Endodermal cell (in vitro differentiated cells): ENCODE measurements around the gene SLC30A2. TPM values are rescaled to one million over a fixed set of nuclear protein-coding genes. Genes with fewer than 3 reads are reported as not detected.

Experiments
- DNase-seq: peaks from one replicate; pipeline ENCODE4 v3.0.0-alpha.2; 2017
- H3K27ac ChIP-seq: 2 replicates; pipeline ENCODE4 v1.5.1; 2013; ENCODE audit warnings: mild to moderate bottlenecking, low read depth, low read length, moderate library complexity
- H3K27me3 ChIP-seq: 2 replicates; pipeline ENCODE4 v1.6.1; 2013; ENCODE audit warnings: mild to moderate bottlenecking, low read length, moderate library complexity; ENCODE audit not compliant: insufficient read depth, control insufficient read depth, poor library complexity, severe bottlenecking
- H3K36me3 ChIP-seq: 2 replicates; pipeline ENCODE4 v1.7.0; 2013; ENCODE audit warnings: mild to moderate bottlenecking, low read length, moderate library complexity; ENCODE audit not compliant: control insufficient read depth, insufficient read depth
- H3K4me1 ChIP-seq: one replicate; pipeline ENCODE4 v1.7.0; 2013; ENCODE audit warnings: low read length; ENCODE audit not compliant: control insufficient read depth, insufficient read depth
- H3K4me3 ChIP-seq: 2 replicates; pipeline ENCODE4 v1.5.1; 2013; ENCODE audit warnings: mild to moderate bottlenecking, low read length, moderate library complexity
- H3K9ac ChIP-seq: 2 replicates; pipeline ENCODE4 v1.6.1; 2013; ENCODE audit warnings: mild to moderate bottlenecking, low read length, moderate library complexity; ENCODE audit not compliant: poor library complexity, severe bottlenecking; ENCODE audit errors: extremely low read depth
- H3K9me3 ChIP-seq: 2 replicates; pipeline ENCODE4 v1.6.1; 2013; ENCODE audit warnings: mild to moderate bottlenecking, low read length, moderate library complexity; ENCODE audit not compliant: control insufficient read depth
- H3K27ac Mint-ChIP-seq: 2 replicates; pipeline ENCODE4 v1.8.0; 2020; ENCODE audit warnings: mixed read lengths
- H3K27me3 Mint-ChIP-seq: 2 replicates; pipeline ENCODE4 v1.8.0; 2021; ENCODE audit warnings: mild to moderate bottlenecking, mixed read lengths; ENCODE audit not compliant: insufficient read depth
- H3K36me3 Mint-ChIP-seq: 2 replicates; pipeline ENCODE4 v1.8.0; 2020; ENCODE audit warnings: low read depth, mixed read lengths
- H3K4me1 Mint-ChIP-seq: 2 replicates; pipeline ENCODE4 v1.8.0; 2020; ENCODE audit warnings: mixed read lengths
- H3K4me3 Mint-ChIP-seq: 2 replicates; pipeline ENCODE4 v1.8.0; 2020; ENCODE audit warnings: mild to moderate bottlenecking, moderate library complexity, mixed read lengths
- H3K9me3 Mint-ChIP-seq: 2 replicates; pipeline ENCODE4 v1.8.0; 2020; ENCODE audit warnings: mild to moderate bottlenecking, mixed read lengths
- WGBS, 2 experiments: methylation state at CpG; one replicate each; pipeline versions ENCODE4 v1.1.5 to v1.1.7; 2013; ENCODE audit warnings: missing lambda C conversion rate in 2 of 2, mixed read lengths in 1 of 2; ENCODE audit not compliant: insufficient coverage in 1 of 2, insufficient read length in 1 of 2; 5-methylcytosine and 5-hydroxymethylcytosine counted together
- total RNA-seq, 2 donors: library from RNA; stranded (reverse); fragmentation: NEBNext Ultra II Directional in 1 of 2; extraction: Animal tissue kit (Norgen Biotek cat#: 25700) in 1 of 2; gene quantifications; 2 replicates in 1 of 2; 3 replicates in 1 of 2; pipeline ENCODE4 v1.2.1, GENCODE V29; 2021
- TF ChIP-seq, protein P1 (sequence below): fragments of 200-600 bp; sonication (generic); conservative IDR thresholded peaks from 2 replicates; pipeline ENCODE4 v1.5.0; 2021; ENCODE audit warnings: antibody characterized with exemption, mild to moderate bottlenecking

The SLC30A2 gene
- total RNA-seq, 2 donors from 2014 or later = not detected

DNA sequence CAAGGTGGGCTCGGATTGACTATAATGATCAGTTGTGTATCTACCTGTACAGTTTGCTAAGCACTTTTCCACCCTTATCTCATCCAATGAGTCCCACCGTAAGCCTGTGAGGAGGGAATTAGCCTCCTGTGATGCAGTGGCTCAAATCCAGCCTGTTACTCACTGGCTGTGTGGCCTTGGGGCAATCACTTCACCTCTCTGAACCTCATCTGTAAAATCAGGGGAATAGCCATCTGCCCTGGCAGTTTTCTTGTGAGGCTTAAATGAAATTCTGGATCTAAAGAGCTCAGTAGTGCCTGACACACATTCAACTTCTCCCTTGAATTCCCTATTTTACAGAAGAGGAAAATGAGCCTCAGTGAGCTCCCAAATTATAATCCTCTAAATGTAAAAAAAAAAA, 31.7 kb downstream of the SLC30A2 start:
- Mint-ChIP-seq H3K36me3 (no peaks in the 10 kb centered on the region), H3K9me3 (no peaks in the 10 kb centered on the region), H3K4me3 (no peak overlapping the region), H3K27ac (no peak overlapping the region), H3K4me1 (peaks cover 12% of the 10 kb centered on the region), H3K27me3 (no peaks in the 10 kb centered on the region)
- H3K4me1 ChIP-seq = no peaks in the 10 kb centered on the region
- no peaks in the 10 kb centered on the region for H3K36me3 ChIP-seq
- 94 to 100% methylated on average over 1 to 2 of the region's 2 CpGs for WGBS, 2 experiments
- no peak overlapping the region for H3K4me3 ChIP-seq
- TF ChIP-seq, protein P1, sequence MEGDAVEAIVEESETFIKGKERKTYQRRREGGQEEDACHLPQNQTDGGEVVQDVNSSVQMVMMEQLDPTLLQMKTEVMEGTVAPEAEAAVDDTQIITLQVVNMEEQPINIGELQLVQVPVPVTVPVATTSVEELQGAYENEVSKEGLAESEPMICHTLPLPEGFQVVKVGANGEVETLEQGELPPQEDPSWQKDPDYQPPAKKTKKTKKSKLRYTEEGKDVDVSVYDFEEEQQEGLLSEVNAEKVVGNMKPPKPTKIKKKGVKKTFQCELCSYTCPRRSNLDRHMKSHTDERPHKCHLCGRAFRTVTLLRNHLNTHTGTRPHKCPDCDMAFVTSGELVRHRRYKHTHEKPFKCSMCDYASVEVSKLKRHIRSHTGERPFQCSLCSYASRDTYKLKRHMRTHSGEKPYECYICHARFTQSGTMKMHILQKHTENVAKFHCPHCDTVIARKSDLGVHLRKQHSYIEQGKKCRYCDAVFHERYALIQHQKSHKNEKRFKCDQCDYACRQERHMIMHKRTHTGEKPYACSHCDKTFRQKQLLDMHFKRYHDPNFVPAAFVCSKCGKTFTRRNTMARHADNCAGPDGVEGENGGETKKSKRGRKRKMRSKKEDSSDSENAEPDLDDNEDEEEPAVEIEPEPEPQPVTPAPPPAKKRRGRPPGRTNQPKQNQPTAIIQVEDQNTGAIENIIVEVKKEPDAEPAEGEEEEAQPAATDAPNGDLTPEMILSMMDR = no peak
- no peak overlapping the region for H3K27ac ChIP-seq
- no peak for DNase-seq
- H3K9me3 ChIP-seq = no peaks in the 10 kb centered on the region
- no peak overlapping the region for H3K9ac ChIP-seq
- H3K27me3 ChIP-seq = no peaks in the 10 kb centered on the region

DNA sequence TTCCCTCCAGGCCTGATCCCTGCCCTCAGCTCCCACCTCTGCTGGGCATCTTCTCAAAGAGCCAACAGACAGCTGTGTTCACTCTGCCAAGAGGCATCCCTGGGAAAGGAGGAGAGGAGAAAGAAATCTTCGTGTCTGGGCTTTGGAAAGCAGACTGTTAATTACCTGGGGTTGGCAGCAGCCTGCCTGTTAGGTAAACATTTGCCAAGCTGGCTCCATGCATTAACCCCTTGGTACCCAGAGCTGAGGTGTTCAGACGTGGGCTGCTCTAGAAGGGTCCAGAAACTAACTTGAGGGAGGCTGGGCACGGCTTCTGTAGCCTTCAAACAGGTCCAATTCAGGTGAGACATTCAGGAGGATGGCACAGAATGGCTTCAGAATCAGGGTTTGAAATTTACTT, 33.1 kb downstream of the SLC30A2 start:
- Histone ChIP-seq H3K9ac (no peak overlapping the region), H3K27ac (no peak overlapping the region), H3K36me3 (no peaks in the 10 kb centered on the region), H3K4me1 (no peaks in the 10 kb centered on the region), H3K4me3 (no peak overlapping the region), H3K27me3 (no peaks in the 10 kb centered on the region), H3K9me3 (no peaks in the 10 kb centered on the region)
- H3K4me1 Mint-ChIP-seq = peaks cover 7% of the 10 kb centered on the region
- H3K27me3 Mint-ChIP-seq = no peaks in the 10 kb centered on the region
- no peaks in the 10 kb centered on the region for H3K9me3 Mint-ChIP-seq
- H3K27ac Mint-ChIP-seq = no peak overlapping the region
- 66 to 72% methylated on average over 2 to 3 of the region's 3 CpGs for WGBS, 2 experiments
- TF ChIP-seq, protein P1 = no peak
- no peak overlapping the region for H3K4me3 Mint-ChIP-seq
- DNase-seq = no peak
- no peaks in the 10 kb centered on the region for H3K36me3 Mint-ChIP-seq

DNA sequence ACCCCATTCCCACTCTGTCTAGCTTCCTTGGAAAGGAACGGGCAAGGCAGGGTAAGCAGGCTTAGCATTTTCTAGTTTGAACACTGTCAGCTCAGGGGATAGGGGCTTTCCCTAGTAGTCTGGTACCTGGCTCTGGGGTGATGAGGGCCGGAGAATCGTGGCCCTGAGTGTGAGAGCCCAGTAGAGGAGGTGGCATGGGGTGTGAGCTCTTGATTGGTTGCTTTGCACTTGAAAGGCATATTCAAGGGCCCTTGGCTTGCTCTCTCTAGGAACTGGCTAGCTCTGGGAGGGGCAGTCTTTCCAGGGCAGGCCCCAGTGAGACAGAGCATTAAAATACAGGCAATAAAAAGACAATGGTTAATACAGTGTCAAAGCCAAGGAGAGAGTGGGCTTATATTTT, 35.1 kb downstream of the SLC30A2 start:
- no peak overlapping the region for H3K9ac ChIP-seq
- H3K4me1 ChIP-seq = no peaks in the 10 kb centered on the region
- 67% methylated on average over 3 of the region's 3 CpGs; no CpG with 5 or more reads in 1 of the 2 experiments for WGBS, 2 experiments
- H3K4me1 Mint-ChIP-seq = peaks cover 7% of the 10 kb centered on the region
- no peak overlapping the region for H3K27ac ChIP-seq
- no peaks in the 10 kb centered on the region for H3K27me3 Mint-ChIP-seq
- peak; percentile 73 for DNase-seq
- no peaks in the 10 kb centered on the region for H3K9me3 ChIP-seq
- no peaks in the 10 kb centered on the region for H3K27me3 ChIP-seq
- H3K36me3 Mint-ChIP-seq = no peaks in the 10 kb centered on the region
- TF ChIP-seq, protein P1 = no peak
- H3K9me3 Mint-ChIP-seq = no peaks in the 10 kb centered on the region
- H3K36me3 ChIP-seq = no peaks in the 10 kb centered on the region
- H3K27ac Mint-ChIP-seq = peak overlapping the region; percentile 59
- H3K4me3 ChIP-seq = no peak overlapping the region
- no peak overlapping the region for H3K4me3 Mint-ChIP-seq
